ENCODE results near the gene STOX1. TPM values are rescaled to one million over a fixed set of nuclear protein-coding genes. Genes with fewer than 3 reads are reported as not detected.

Gene STOX1
- total and polyA plus RNA-seq, 2 of the 13 experiments (the other 11 are each of a cell fraction or from before 2014, with no cell fraction given), result 2.5 to 6.0 TPM

DNA sequence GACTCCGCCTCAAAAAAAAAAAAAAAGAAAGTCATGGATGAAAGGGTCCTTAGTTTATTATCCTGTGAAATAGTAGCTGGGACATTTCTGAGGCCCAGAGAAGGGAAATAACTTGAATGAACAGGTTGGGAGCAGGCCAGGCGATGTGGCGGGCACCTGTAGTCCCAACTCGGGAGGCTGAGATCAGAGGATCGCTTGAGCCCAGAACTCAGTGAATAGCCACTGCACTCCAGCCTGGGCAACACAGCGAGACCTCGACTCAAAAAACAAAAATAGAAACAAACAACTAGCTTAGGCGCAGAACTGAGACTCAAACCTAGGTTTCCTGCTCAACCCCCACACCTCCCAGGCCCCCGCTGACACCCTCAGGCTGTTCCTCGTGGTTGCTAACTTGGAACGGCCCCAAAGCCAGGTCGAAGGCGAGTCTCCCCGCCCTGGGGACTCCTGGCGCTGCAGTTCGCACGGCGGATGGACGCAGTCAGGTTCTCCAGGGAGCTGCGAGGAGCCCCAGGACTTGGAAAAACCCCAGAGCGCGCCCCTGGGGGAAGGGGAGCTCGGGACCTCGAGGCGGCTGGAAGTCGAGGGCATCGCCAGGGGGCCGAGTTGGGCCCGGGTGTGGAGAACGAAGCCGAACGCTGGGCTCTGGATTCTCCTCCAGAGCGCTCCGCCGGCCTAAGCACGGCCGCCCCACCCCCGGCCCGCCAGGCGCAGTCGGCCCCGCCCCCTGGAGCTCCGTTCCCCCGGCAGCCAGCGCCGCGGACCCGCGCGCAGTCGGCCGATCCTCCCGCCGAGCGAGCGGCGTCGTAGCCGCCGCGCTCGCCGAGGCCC is at the start of gene STOX1 (continued):
- TF ChIP-seq, protein P1, sequence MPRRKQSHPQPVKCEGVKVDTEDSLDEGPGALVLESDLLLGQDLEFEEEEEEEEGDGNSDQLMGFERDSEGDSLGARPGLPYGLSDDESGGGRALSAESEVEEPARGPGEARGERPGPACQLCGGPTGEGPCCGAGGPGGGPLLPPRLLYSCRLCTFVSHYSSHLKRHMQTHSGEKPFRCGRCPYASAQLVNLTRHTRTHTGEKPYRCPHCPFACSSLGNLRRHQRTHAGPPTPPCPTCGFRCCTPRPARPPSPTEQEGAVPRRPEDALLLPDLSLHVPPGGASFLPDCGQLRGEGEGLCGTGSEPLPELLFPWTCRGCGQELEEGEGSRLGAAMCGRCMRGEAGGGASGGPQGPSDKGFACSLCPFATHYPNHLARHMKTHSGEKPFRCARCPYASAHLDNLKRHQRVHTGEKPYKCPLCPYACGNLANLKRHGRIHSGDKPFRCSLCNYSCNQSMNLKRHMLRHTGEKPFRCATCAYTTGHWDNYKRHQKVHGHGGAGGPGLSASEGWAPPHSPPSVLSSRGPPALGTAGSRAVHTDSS (CRISPR knock-in tag; conservative IDR thresholded peaks at IDR 0.05), result no peak
- TF ChIP-seq SMAD9 (CRISPR knock-in tag; IDR thresholded peaks at IDR 0.05) (no peak), ZNF878 (CRISPR knock-in tag; IDR thresholded peaks at IDR 0.05) (no peak), DPF2 (CRISPR knock-in tag; IDR thresholded peaks at IDR 0.05; ENCODE audit: borderline replicate concordance, low read depth) (no peak), NCOA2 (CRISPR knock-in tag; IDR thresholded peaks at IDR 0.05) (no peak), ZNF564 (CRISPR knock-in tag; IDR thresholded peaks at IDR 0.05) (no peak), ZNF225 (CRISPR knock-in tag; IDR thresholded peaks at IDR 0.05) (no peak), MAF1 (CRISPR knock-in tag; IDR thresholded peaks at IDR 0.05; ENCODE audit: borderline replicate concordance) (no peak), TEAD3 (CRISPR knock-in tag; optimal IDR thresholded peaks at IDR 0.05; ENCODE audit: borderline replicate concordance) (no peak), RNF219 (CRISPR knock-in tag; IDR thresholded peaks at IDR 0.05) (no peak), CENPX (CRISPR knock-in tag; IDR thresholded peaks at IDR 0.05) (no peak), GTF3A (CRISPR knock-in tag; conservative IDR thresholded peaks at IDR 0.05) (no peak), HDAC6 (IDR thresholded peaks at IDR 0.05; ENCODE audit: low read depth, low read length) (no peak), FUBP1 (CRISPR knock-in tag; IDR thresholded peaks at IDR 0.05; ENCODE audit: borderline replicate concordance) (no peak), DNMT3B (CRISPR knock-in tag; conservative IDR thresholded peaks at IDR 0.05) (no peak), ZNF382 (CRISPR knock-in tag; IDR thresholded peaks at IDR 0.05; ENCODE audit: borderline replicate concordance) (no peak), HNRNPK (IDR thresholded peaks at IDR 0.05; ENCODE audit: low read depth, low read length, poor library complexity, severe bottlenecking) (no peak), ZNF160 (CRISPR knock-in tag; IDR thresholded peaks at IDR 0.05) (no peak), RBAK (CRISPR knock-in tag; IDR thresholded peaks at IDR 0.05) (no peak), ZSCAN25 (CRISPR knock-in tag; IDR thresholded peaks at IDR 0.05) (0 out of 2 replicates have a peak, but pooled peaks have one; percentile 28), ZFX (CRISPR knock-in tag; IDR thresholded peaks at IDR 0.05; ENCODE audit: low read depth) (peak; percentile 66)
- TF ChIP-seq, protein P2, sequence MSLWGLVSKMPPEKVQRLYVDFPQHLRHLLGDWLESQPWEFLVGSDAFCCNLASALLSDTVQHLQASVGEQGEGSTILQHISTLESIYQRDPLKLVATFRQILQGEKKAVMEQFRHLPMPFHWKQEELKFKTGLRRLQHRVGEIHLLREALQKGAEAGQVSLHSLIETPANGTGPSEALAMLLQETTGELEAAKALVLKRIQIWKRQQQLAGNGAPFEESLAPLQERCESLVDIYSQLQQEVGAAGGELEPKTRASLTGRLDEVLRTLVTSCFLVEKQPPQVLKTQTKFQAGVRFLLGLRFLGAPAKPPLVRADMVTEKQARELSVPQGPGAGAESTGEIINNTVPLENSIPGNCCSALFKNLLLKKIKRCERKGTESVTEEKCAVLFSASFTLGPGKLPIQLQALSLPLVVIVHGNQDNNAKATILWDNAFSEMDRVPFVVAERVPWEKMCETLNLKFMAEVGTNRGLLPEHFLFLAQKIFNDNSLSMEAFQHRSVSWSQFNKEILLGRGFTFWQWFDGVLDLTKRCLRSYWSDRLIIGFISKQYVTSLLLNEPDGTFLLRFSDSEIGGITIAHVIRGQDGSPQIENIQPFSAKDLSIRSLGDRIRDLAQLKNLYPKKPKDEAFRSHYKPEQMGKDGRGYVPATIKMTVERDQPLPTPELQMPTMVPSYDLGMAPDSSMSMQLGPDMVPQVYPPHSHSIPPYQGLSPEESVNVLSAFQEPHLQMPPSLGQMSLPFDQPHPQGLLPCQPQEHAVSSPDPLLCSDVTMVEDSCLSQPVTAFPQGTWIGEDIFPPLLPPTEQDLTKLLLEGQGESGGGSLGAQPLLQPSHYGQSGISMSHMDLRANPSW (CRISPR knock-in tag; IDR thresholded peaks at IDR 0.05; ENCODE audit: borderline replicate concordance), result no peak
